ENCODE data around the gene SYNJ2. TPM values are rescaled to one million over a fixed set of nuclear protein-coding genes. Genes with fewer than 3 reads are reported as not detected.
"Not testable (repeated sequence)": the region's sequence is repeated elsewhere in the genome, so short reads cannot be mapped to it uniquely, and the experiment has no call there.

The SYNJ2 gene, protein sequence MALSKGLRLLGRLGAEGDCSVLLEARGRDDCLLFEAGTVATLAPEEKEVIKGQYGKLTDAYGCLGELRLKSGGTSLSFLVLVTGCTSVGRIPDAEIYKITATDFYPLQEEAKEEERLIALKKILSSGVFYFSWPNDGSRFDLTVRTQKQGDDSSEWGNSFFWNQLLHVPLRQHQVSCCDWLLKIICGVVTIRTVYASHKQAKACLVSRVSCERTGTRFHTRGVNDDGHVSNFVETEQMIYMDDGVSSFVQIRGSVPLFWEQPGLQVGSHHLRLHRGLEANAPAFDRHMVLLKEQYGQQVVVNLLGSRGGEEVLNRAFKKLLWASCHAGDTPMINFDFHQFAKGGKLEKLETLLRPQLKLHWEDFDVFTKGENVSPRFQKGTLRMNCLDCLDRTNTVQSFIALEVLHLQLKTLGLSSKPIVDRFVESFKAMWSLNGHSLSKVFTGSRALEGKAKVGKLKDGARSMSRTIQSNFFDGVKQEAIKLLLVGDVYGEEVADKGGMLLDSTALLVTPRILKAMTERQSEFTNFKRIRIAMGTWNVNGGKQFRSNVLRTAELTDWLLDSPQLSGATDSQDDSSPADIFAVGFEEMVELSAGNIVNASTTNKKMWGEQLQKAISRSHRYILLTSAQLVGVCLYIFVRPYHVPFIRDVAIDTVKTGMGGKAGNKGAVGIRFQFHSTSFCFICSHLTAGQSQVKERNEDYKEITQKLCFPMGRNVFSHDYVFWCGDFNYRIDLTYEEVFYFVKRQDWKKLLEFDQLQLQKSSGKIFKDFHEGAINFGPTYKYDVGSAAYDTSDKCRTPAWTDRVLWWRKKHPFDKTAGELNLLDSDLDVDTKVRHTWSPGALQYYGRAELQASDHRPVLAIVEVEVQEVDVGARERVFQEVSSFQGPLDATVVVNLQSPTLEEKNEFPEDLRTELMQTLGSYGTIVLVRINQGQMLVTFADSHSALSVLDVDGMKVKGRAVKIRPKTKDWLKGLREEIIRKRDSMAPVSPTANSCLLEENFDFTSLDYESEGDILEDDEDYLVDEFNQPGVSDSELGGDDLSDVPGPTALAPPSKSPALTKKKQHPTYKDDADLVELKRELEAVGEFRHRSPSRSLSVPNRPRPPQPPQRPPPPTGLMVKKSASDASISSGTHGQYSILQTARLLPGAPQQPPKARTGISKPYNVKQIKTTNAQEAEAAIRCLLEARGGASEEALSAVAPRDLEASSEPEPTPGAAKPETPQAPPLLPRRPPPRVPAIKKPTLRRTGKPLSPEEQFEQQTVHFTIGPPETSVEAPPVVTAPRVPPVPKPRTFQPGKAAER (N-terminal part only)
- 10 to 100 TPM; 30.6 to 48.5 TPM for total RNA-seq

DNA sequence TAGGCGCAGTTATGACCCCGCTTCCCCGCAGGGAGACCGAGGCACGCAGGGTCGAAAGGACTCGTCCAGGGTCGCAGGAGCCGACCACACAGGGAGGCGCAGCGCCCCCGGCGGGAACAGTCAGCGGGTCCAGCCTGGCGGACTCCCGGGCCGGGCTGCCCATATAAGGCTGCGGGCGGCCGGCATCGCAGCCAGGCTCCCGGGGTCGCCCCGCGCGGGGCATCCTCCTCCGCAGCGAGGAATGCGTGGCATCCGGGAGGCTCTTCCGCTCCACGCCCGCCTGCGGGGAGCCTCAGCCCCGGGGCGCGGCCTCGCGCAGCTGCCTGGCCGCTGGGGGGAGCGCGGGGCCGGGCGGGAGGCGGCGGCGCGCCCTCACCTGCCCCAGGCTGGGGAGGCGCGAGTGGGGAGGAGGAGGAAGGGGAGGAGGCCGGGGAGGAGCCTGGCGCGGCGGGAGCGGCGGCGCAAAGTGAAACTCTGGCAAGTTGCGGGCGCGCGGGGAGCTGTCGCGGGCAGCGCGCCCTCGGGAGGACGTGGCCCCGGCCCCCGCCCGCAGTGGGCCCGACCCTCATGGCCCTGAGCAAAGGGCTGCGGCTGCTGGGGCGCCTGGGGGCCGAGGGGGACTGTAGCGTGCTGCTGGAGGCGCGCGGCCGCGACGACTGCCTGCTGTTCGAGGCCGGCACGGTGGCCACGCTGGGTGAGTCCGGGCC, at the start of gene SYNJ2:
Gene SYNJ2, plus strand, starts transcription at position 469 of the 707 bp plus-strand sequence. Its CDS starts 99 bp downstream, at position 568.
- no peak for DNase-seq (ENCODE audit: low spot score)
- peak within 1 kb of the TSS; percentile 54 to 73 for H3K27ac ChIP-seq
- peak within 1 kb of the TSS; percentile 82 for H3K4me3 ChIP-seq
- ATAC-seq (ENCODE audit: insufficient number of reproducible peaks, low FRiP score, low read depth) = peak; percentile 63
- peaks cover 13 to 45% of the 10 kb centered on the region in 2 donors for H3K4me1 ChIP-seq (ENCODE audit: control insufficient read depth in 1 of 2, low read depth in 2 of 2)
- no peaks in the 10 kb centered on the region for H3K27me3 ChIP-seq (replicated peaks; ENCODE audit: insufficient read depth)
- no peaks in the 10 kb centered on the region for H3K9me3 ChIP-seq
- TF ChIP-seq, protein P1, sequence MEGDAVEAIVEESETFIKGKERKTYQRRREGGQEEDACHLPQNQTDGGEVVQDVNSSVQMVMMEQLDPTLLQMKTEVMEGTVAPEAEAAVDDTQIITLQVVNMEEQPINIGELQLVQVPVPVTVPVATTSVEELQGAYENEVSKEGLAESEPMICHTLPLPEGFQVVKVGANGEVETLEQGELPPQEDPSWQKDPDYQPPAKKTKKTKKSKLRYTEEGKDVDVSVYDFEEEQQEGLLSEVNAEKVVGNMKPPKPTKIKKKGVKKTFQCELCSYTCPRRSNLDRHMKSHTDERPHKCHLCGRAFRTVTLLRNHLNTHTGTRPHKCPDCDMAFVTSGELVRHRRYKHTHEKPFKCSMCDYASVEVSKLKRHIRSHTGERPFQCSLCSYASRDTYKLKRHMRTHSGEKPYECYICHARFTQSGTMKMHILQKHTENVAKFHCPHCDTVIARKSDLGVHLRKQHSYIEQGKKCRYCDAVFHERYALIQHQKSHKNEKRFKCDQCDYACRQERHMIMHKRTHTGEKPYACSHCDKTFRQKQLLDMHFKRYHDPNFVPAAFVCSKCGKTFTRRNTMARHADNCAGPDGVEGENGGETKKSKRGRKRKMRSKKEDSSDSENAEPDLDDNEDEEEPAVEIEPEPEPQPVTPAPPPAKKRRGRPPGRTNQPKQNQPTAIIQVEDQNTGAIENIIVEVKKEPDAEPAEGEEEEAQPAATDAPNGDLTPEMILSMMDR (IDR thresholded peaks at IDR 0.05) = peak; percentile 65
- H3K36me3 ChIP-seq = no peaks in the 10 kb centered on the region

DNA sequence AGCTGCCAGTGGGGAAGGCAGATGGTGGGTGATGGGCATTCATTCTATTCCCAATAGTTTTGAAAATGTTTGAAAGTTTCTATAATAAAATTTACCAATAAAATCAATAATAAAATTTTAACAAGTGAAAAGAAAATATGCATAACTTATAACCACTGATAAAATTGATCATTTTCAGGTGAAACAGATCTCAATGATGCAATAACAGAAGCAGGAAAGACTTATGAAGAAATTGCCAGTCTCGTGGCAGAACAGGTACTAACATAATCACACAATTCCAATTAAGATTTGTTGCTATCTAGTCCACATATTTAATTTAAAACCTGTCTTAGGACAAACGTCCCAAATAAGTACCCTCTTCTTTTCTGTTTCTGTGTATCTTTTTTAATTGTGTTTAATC, 45.9 kb upstream of the SYNJ2 start:
- H3K27me3 ChIP-seq (replicated peaks; ENCODE audit: insufficient read depth) = no peaks in the 10 kb centered on the region
- H3K4me1 ChIP-seq (ENCODE audit: control insufficient read depth in 1 of 2, low read depth in 2 of 2) = no peaks in the 10 kb centered on the region
- H3K27ac ChIP-seq = no peak overlapping the region
- DNase-seq (ENCODE audit: low spot score) (no peak), ATAC-seq (ENCODE audit: insufficient number of reproducible peaks, low FRiP score, low read depth) (no peak)
- TF ChIP-seq, protein P1 (IDR thresholded peaks at IDR 0.05) = no peak
- peaks cover 62% of the 10 kb centered on the region for H3K36me3 ChIP-seq
- H3K4me3 ChIP-seq = no peak overlapping the region
- no peaks in the 10 kb centered on the region for H3K9me3 ChIP-seq

DNA sequence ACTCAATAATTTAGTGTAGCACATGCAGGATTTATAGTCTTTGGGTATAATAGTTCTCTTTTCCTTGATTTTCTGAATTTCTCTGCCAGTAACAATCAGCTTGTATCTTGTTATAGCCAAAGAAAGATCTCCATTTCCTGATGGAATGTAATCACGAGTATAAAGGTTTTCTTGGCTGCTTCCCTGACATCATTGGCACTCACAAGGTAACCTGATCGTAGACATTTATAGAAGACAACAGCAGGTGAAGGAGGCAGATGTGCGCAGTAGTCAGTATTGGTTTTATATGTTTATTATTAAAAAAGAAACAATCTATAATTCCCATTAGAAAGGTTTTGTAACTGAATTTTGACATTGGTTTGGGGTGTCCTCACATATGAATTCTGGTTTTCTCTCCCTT, 44.3 kb upstream of the SYNJ2 start:
- H3K4me1 ChIP-seq (ENCODE audit: control insufficient read depth in 1 of 2, low read depth in 2 of 2) = no peaks in the 10 kb centered on the region
- H3K27me3 ChIP-seq (replicated peaks; ENCODE audit: insufficient read depth) = no peaks in the 10 kb centered on the region
- ATAC-seq (ENCODE audit: insufficient number of reproducible peaks, low FRiP score, low read depth) (no peak), DNase-seq (ENCODE audit: low spot score) (no peak)
- peaks cover 65% of the 10 kb centered on the region for H3K36me3 ChIP-seq
- no peaks in the 10 kb centered on the region for H3K9me3 ChIP-seq
- TF ChIP-seq, protein P1 (IDR thresholded peaks at IDR 0.05) = no peak
- H3K4me3 ChIP-seq = no peak overlapping the region
- no peak overlapping the region for H3K27ac ChIP-seq

DNA sequence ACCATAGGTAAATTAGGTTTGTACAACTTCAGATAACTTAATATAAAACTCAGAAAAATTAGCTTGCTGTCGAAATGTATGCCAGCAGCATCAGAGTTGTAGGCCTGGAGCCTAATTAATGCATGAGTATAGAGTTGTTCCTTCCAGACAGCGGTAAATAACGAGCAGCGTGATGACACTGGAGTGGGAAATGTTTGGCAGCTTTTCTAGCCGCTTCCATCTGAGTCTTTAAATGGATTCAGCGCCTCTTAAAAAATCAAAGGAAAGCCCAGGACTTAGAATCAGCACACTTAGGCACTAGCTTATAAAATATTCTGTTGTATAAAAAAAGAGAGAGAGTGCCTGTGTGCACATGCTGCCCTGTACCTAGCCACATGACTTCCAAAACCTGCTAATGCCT, 43.7 kb upstream of the SYNJ2 start:
- H3K36me3 ChIP-seq = peaks cover 61% of the 10 kb centered on the region
- TF ChIP-seq, protein P1 (IDR thresholded peaks at IDR 0.05) = no peak
- H3K9me3 ChIP-seq = no peaks in the 10 kb centered on the region

DNA sequence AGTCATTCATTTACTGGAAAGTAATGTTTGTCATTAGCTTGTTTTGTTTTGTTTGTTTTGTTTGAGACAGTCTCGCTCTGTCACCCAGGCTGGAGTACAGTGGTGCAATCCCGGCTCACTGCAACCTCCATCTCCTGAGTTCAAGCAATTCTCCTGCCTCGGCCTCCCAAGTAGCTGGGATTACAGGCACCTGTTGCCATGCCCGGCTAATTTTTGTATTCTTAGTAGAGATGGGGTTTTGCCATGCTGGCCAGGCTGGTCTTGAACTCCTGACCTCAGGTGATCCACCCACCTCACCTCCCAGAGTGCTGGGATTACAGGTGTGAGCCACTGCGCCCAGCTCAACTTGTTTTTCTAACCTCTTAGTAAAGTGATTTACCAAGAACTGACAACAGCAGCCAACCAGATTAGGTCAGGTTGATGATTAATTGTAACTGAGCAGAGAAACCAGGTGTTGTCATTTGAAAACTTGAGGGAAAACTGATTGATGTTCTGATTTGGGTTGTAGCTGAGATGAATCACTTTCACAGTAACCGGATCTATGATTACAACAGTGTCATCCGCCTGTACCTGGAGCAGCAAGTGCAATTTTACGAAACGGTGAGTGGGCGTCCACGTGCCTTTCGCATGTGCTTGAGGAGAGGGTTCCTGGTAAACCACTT, 41.2 kb upstream of the SYNJ2 start:
- H3K27ac ChIP-seq; H3K27me3 ChIP-seq (replicated peaks; ENCODE audit: insufficient read depth); DNase-seq (ENCODE audit: low spot score); H3K9me3 ChIP-seq; ATAC-seq (ENCODE audit: insufficient number of reproducible peaks, low FRiP score, low read depth); H3K4me1 ChIP-seq (ENCODE audit: control insufficient read depth in 1 of 2, low read depth in 2 of 2); H3K4me3 ChIP-seq: not testable (repeated sequence)
- peaks cover 63% of the 10 kb centered on the region for H3K36me3 ChIP-seq

More for the DNA sequence above, 43.7 kb upstream of the SYNJ2 start:
- no peak for ATAC-seq (ENCODE audit: insufficient number of reproducible peaks, low FRiP score, low read depth)
- Histone ChIP-seq H3K4me1 (ENCODE audit: control insufficient read depth in 1 of 2, low read depth in 2 of 2) (no peaks in the 10 kb centered on the region), H3K27ac (no peak overlapping the region), H3K4me3 (no peak overlapping the region), H3K27me3 (replicated peaks; ENCODE audit: insufficient read depth) (no peaks in the 10 kb centered on the region)
- DNase-seq (ENCODE audit: low spot score) = no peak
